ENCODE measurements around the gene S100A10. TPM values are rescaled to one million over a fixed set of nuclear protein-coding genes. Genes with fewer than 3 reads are reported as not detected.

Gene S100A10
- polyA plus RNA-seq, 1 experiment: 40.3 TPM

DNA sequence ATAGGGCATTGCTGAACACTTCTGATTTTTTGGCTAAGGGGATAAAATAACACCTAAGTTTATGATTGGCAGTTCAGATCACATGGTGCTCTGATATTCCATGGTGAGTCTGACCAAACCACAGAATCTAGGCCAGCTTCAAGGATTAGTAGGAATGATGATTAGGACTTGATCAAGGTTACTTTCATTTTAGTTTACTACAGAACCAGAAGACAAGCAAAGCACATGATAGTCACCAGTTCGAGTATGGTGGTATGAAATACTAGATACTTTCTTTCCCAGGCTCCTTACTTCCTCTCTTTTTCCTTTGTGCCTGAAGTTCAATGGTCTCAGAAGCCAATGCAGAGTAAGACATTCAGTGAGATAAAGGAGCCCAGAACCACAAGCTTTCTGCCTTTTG lies 26.6 kb downstream of the S100A10 start:
- Histone ChIP-seq H3K36me3 (ENCODE audit: control insufficient read depth, insufficient read depth, low read length) (no peaks in the 10 kb centered on the region), H3K4me3 (ENCODE audit: low read depth, low read length) (no peak overlapping the region), H3K27me3 (ENCODE audit: control insufficient read depth, insufficient read depth, low read length) (no peaks in the 10 kb centered on the region; the same call in 1 of the 2 replicates)
- no peak for DNase-seq (ENCODE audit: low read depth)
- POLR2A ChIA-PET: no interaction called here
- CTCF ChIA-PET: interaction anchor here (0.9 to 10.2 kb wide), 8 partner anchors 10 to 67 kb away, joined by 3 to 299 read pairs (median 34); partner anchors contain the start of gene S100A10
- TF ChIP-seq, protein P1, sequence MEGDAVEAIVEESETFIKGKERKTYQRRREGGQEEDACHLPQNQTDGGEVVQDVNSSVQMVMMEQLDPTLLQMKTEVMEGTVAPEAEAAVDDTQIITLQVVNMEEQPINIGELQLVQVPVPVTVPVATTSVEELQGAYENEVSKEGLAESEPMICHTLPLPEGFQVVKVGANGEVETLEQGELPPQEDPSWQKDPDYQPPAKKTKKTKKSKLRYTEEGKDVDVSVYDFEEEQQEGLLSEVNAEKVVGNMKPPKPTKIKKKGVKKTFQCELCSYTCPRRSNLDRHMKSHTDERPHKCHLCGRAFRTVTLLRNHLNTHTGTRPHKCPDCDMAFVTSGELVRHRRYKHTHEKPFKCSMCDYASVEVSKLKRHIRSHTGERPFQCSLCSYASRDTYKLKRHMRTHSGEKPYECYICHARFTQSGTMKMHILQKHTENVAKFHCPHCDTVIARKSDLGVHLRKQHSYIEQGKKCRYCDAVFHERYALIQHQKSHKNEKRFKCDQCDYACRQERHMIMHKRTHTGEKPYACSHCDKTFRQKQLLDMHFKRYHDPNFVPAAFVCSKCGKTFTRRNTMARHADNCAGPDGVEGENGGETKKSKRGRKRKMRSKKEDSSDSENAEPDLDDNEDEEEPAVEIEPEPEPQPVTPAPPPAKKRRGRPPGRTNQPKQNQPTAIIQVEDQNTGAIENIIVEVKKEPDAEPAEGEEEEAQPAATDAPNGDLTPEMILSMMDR (IDR thresholded peaks at IDR 0.05; ENCODE audit: insufficient read depth, low read depth, low read length): no peak

DNA sequence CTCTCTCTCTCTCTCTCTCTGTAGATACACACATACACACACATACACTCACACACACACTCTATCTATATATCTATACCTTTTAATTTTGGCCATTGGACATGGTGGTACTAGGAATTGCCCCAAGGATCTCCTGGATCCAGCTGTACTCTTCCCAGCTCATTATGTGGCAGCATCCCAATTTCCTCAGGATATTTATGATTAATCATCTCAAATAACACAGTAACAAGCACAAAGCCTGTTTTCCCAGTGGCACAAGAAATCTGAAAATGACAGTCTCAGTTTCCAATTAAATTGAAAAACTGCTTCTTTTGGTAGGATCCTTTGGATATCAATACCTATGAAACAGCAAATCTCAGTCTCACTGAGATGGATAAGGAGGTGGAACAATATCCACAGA lies 27.6 kb downstream of the S100A10 start:
- TF ChIP-seq, protein P1 (IDR thresholded peaks at IDR 0.05; ENCODE audit: insufficient read depth, low read depth, low read length): no peak
- no peaks in the 10 kb centered on the region for H3K36me3 ChIP-seq (ENCODE audit: control insufficient read depth, insufficient read depth, low read length)
- no peak overlapping the region for H3K4me3 ChIP-seq (ENCODE audit: low read depth, low read length)
- H3K27me3 ChIP-seq (ENCODE audit: control insufficient read depth, insufficient read depth, low read length): no peaks in the 10 kb centered on the region
- no peak for DNase-seq (ENCODE audit: low read depth)
- CTCF ChIA-PET: interaction anchor here (3.1 to 10.2 kb wide), 4 partner anchors 17 to 32 kb away, joined by 24 to 299 read pairs (median 98); partner anchors contain the start of gene S100A10
- POLR2A ChIA-PET: interaction anchor here (0.6 kb wide), 2 partner anchors 25 to 27 kb away, joined by 4 to 5 read pairs; no protein-coding TSS in a partner anchor

GRCh38 chr1:151964510-151964909 lies 29.1 kb downstream of the S100A10 start:
- no peak for DNase-seq (ENCODE audit: low read depth)
- no peaks in the 10 kb centered on the region for H3K36me3 ChIP-seq (ENCODE audit: control insufficient read depth, insufficient read depth, low read length)
- TF ChIP-seq, protein P1 (IDR thresholded peaks at IDR 0.05; ENCODE audit: insufficient read depth, low read depth, low read length): no peak
- H3K27me3 ChIP-seq (ENCODE audit: control insufficient read depth, insufficient read depth, low read length): no peaks in the 10 kb centered on the region
- no peak overlapping the region for H3K4me3 ChIP-seq (ENCODE audit: low read depth, low read length)
- ChIA-PET CTCF (interaction anchor here (0.7 to 10.2 kb wide), 3 partner anchors 18 to 34 kb away, joined by 3 to 299 read pairs (median 137); partner anchors contain the start of gene S100A10), POLR2A (no interaction called here)

- ChIA-PET CTCF (interaction anchor here (0.7 to 9.1 kb wide), 3 partner anchors 12 to 52 kb away, joined by 3 to 299 read pairs (median 3); partner anchors contain the start of gene S100A10), POLR2A (no interaction called here)
- Histone ChIP-seq H3K27me3 (ENCODE audit: control insufficient read depth, insufficient read depth, low read length) (no peaks in the 10 kb centered on the region), H3K4me3 (ENCODE audit: low read depth, low read length) (no peak overlapping the region), H3K36me3 (ENCODE audit: control insufficient read depth, insufficient read depth, low read length) (no peaks in the 10 kb centered on the region)
- TF ChIP-seq, protein P1 (IDR thresholded peaks at IDR 0.05; ENCODE audit: insufficient read depth, low read depth, low read length): no peak
- DNase-seq (ENCODE audit: low read depth): no peak
Measured at GRCh38 chr1:151963288-151963687, 30.4 kb downstream of the S100A10 start.

DNA sequence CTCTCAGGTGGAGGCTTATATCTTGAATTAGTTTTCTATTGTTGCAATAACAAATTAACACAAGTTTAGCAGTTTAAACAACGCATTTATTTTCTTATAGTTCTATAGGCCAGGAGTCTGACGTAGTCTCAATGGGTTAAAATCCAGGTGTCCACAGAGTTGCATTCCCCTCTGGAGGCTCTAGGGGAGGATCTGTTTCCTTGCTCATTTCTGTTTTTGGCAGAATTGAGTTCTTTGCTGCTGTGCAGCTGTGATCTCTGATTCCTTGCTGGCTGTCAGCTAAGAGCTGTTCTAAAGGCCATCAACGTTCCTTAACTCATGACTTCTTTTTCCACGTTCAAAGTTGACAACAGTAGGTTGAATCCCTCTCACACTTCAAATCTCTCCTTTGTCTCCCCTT lies 31.8 kb downstream of the S100A10 start:
- ChIA-PET POLR2A (interaction anchor here (0.6 kb wide), 1 partner anchor 7 kb away, joined by 3 read pairs; no protein-coding TSS in a partner anchor), CTCF (interaction anchor here (1.2 kb wide), 2 partner anchors 37 to 40 kb away, joined by 3 read pairs; no protein-coding TSS in a partner anchor)
- Histone ChIP-seq H3K4me3 (ENCODE audit: low read depth, low read length) (no peak overlapping the region), H3K36me3 (ENCODE audit: control insufficient read depth, insufficient read depth, low read length) (no peaks in the 10 kb centered on the region), H3K27me3 (ENCODE audit: control insufficient read depth, insufficient read depth, low read length) (no peaks in the 10 kb centered on the region)
- no peak for DNase-seq (ENCODE audit: low read depth)
- TF ChIP-seq, protein P1 (IDR thresholded peaks at IDR 0.05; ENCODE audit: insufficient read depth, low read depth, low read length): no peak

All from BJ (cell line).